Measurements from ENCODE around the gene ABCC8. TPM values are rescaled to one million over a fixed set of nuclear protein-coding genes. Genes with fewer than 3 reads are reported as not detected.

The ABCC8 gene
- total RNA-seq, 1 experiment from 2014 or later, result not detected

DNA sequence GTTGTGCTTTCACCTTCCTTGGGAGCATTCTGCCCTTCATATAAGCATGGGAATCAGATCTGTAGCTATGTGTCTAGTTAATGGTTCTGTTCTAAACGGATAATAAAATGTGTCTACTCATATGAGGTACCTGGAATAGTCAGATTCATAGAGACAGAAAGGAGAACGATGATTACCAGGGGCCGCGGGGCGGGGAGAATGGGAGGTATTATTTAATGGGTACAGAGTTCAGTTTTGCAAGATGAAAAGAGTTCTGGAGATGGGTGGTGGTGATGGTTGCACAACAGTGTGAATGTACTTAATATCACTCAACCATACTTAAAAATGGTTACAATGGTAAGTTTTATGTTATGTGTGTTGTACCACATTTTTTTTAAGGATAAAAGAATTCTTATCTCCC lies 10.0 kb upstream of the ABCC8 start:
- DNase-seq, result no peak
- Mint-ChIP-seq H3K4me1 (ENCODE audit: low read depth, unreplicated experiment) (peaks cover 6% of the 10 kb centered on the region), H3K27ac (ENCODE audit: unreplicated experiment) (no peak overlapping the region), H3K4me3 (ENCODE audit: unreplicated experiment) (no peak overlapping the region), H3K36me3 (ENCODE audit: insufficient read depth, unreplicated experiment) (no peaks in the 10 kb centered on the region), H3K27me3 (ENCODE audit: insufficient read depth, unreplicated experiment) (peaks cover 9% of the 10 kb centered on the region), H3K9me3 (ENCODE audit: unreplicated experiment) (no peaks in the 10 kb centered on the region)
- ChIA-PET POLR2A (no interaction called here), CTCF (interaction anchor here (1.1 to 1.3 kb wide), 3 partner anchors 13 to 103 kb away, joined by 4 read pairs; partner anchors contain the start of gene KCNJ11)
- Histone ChIP-seq H3K27me3 (replicated peaks; ENCODE audit: control insufficient read depth, insufficient read depth, low read length) (no peaks in the 10 kb centered on the region), H3K4me3 (ENCODE audit: low read depth, low read length) (no peak overlapping the region), H3K4me1 (peaks cover 14% of the 10 kb centered on the region), H3K9me3 (no peaks in the 10 kb centered on the region), H3K36me3 (ENCODE audit: control insufficient read depth, insufficient read depth, low read length) (no peaks in the 10 kb centered on the region)
- TF ChIP-seq, protein P1, sequence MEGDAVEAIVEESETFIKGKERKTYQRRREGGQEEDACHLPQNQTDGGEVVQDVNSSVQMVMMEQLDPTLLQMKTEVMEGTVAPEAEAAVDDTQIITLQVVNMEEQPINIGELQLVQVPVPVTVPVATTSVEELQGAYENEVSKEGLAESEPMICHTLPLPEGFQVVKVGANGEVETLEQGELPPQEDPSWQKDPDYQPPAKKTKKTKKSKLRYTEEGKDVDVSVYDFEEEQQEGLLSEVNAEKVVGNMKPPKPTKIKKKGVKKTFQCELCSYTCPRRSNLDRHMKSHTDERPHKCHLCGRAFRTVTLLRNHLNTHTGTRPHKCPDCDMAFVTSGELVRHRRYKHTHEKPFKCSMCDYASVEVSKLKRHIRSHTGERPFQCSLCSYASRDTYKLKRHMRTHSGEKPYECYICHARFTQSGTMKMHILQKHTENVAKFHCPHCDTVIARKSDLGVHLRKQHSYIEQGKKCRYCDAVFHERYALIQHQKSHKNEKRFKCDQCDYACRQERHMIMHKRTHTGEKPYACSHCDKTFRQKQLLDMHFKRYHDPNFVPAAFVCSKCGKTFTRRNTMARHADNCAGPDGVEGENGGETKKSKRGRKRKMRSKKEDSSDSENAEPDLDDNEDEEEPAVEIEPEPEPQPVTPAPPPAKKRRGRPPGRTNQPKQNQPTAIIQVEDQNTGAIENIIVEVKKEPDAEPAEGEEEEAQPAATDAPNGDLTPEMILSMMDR (IDR thresholded peaks at IDR 0.05; ENCODE audit: insufficient read depth in 1 of 2, low read depth in 1 of 2, low read length in 1 of 2, severe bottlenecking in 1 of 2, unreplicated experiment in 1 of 2), result no peak
- intact Hi-C loops (cut with micrococcal nuclease; ENCODE audit: unreplicated experiment), result no loop called here
- BruUV-seq (replicated peaks), result no TSS peak

DNA sequence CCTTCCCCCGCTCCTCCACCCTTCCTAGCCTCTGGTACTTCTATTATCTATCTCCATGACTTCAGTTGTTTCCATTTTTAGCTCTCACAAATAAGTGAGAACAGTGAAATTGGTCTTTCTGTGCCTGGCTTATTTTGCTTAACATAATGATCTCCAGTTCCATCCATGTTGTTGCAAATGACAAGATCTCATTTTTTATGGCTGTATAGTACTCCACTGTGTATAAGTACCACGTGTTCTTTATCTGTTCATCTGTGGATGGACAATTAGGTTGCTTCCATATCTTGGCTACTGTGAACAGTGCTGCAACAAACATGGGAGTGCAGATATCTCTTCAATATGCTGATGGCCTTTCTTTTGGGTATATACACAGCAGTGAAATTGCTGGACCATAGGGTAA lies 6.9 kb upstream of the ABCC8 start:
- no peak overlapping the region for H3K4me3 ChIP-seq (ENCODE audit: low read depth, low read length)
- Mint-ChIP-seq H3K27ac (ENCODE audit: unreplicated experiment) (no peak overlapping the region), H3K27me3 (ENCODE audit: insufficient read depth, unreplicated experiment) (peaks cover 6% of the 10 kb centered on the region), H3K4me1 (ENCODE audit: low read depth, unreplicated experiment) (peaks cover 6% of the 10 kb centered on the region), H3K9me3 (ENCODE audit: unreplicated experiment) (no peaks in the 10 kb centered on the region), H3K36me3 (ENCODE audit: insufficient read depth, unreplicated experiment) (no peaks in the 10 kb centered on the region), H3K4me3 (ENCODE audit: unreplicated experiment) (no peak overlapping the region)
- H3K27me3 ChIP-seq (replicated peaks; ENCODE audit: control insufficient read depth, insufficient read depth, low read length), result no peaks in the 10 kb centered on the region
- CTCF ChIA-PET, result no interaction called here
- no peak for DNase-seq
- H3K4me1 ChIP-seq, result peaks cover 14% of the 10 kb centered on the region
- H3K36me3 ChIP-seq (ENCODE audit: control insufficient read depth, insufficient read depth, low read length), result no peaks in the 10 kb centered on the region
- no TSS peak for BruUV-seq (replicated peaks)
- intact Hi-C loops (cut with micrococcal nuclease; ENCODE audit: unreplicated experiment), result no loop called here
- POLR2A ChIA-PET, result no interaction called here
- TF ChIP-seq, protein P1 (IDR thresholded peaks at IDR 0.05; ENCODE audit: insufficient read depth in 1 of 2, low read depth in 1 of 2, low read length in 1 of 2, severe bottlenecking in 1 of 2, unreplicated experiment in 1 of 2), result no peak
- no peaks in the 10 kb centered on the region for H3K9me3 ChIP-seq

DNA sequence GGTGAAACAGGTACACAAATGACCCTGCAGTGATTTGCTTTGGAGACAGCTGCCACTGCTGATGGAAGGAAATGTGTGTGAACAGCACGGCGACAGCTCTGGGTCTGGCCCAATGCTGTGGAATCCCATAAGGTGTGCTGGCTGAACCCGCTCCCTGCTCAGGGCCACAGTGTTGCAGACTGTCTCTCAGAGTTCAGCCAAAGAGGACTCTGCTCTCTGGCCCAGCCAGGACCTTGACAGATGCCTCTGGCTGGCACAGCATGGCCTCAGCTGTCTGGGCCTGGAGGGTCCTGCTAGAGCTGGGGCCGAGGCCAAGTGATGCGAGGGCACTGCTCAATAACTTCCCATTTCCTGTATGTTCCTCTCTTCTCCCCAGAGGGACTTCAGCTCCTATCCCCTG lies 5.3 kb upstream of the ABCC8 start:
- Histone ChIP-seq H3K36me3 (ENCODE audit: control insufficient read depth, insufficient read depth, low read length) (no peaks in the 10 kb centered on the region), H3K9me3 (no peaks in the 10 kb centered on the region), H3K4me3 (ENCODE audit: low read depth, low read length) (no peak overlapping the region), H3K27me3 (replicated peaks; ENCODE audit: control insufficient read depth, insufficient read depth, low read length) (no peaks in the 10 kb centered on the region), H3K4me1 (peaks cover 11% of the 10 kb centered on the region)
- no peak for DNase-seq
- TF ChIP-seq, protein P1 (IDR thresholded peaks at IDR 0.05; ENCODE audit: insufficient read depth in 1 of 2, low read depth in 1 of 2, low read length in 1 of 2, severe bottlenecking in 1 of 2, unreplicated experiment in 1 of 2), result no peak
- Mint-ChIP-seq H3K36me3 (ENCODE audit: insufficient read depth, unreplicated experiment) (no peaks in the 10 kb centered on the region), H3K4me1 (ENCODE audit: low read depth, unreplicated experiment) (no peaks in the 10 kb centered on the region), H3K9me3 (ENCODE audit: unreplicated experiment) (no peaks in the 10 kb centered on the region), H3K4me3 (ENCODE audit: unreplicated experiment) (no peak overlapping the region), H3K27me3 (ENCODE audit: insufficient read depth, unreplicated experiment) (peaks cover 2% of the 10 kb centered on the region), H3K27ac (ENCODE audit: unreplicated experiment) (no peak overlapping the region)
- intact Hi-C loops (cut with micrococcal nuclease; ENCODE audit: unreplicated experiment), result no loop called here
- BruUV-seq (replicated peaks), result no TSS peak
- CTCF ChIA-PET, result interaction anchor here (0.9 to 1.0 kb wide), 2 partner anchors 93 to 95 kb away, joined by 3 read pairs; partner anchors contain the start of gene KCNJ11
- POLR2A ChIA-PET, result no interaction called here

All from Caco-2 (cell line).